ENCODE measurements around the gene OPCML.

- TF ChIP-seq, protein P1, sequence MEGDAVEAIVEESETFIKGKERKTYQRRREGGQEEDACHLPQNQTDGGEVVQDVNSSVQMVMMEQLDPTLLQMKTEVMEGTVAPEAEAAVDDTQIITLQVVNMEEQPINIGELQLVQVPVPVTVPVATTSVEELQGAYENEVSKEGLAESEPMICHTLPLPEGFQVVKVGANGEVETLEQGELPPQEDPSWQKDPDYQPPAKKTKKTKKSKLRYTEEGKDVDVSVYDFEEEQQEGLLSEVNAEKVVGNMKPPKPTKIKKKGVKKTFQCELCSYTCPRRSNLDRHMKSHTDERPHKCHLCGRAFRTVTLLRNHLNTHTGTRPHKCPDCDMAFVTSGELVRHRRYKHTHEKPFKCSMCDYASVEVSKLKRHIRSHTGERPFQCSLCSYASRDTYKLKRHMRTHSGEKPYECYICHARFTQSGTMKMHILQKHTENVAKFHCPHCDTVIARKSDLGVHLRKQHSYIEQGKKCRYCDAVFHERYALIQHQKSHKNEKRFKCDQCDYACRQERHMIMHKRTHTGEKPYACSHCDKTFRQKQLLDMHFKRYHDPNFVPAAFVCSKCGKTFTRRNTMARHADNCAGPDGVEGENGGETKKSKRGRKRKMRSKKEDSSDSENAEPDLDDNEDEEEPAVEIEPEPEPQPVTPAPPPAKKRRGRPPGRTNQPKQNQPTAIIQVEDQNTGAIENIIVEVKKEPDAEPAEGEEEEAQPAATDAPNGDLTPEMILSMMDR (conservative IDR thresholded peaks at IDR 0.05 in 1 of 2, IDR thresholded peaks at IDR 0.05 in 1 of 2; ENCODE audit: extremely low read depth in 1 of 2, insufficient read depth in 1 of 2, low read depth in 1 of 2, low read length in 2 of 2), result no peak
- TF ChIP-seq EZH2 (IDR thresholded peaks at IDR 0.05; ENCODE audit: borderline replicate concordance, low read length), result no peak
These were observed 943.9 kb downstream of the OPCML start for GRCh38 chr11:132588366-132588765.

All from mammary epithelial cell (primary cell).